SU-DHL-6 (cell line): Measurements from ENCODE around the gene POFUT2.

Experiments
- H2AFZ ChIP-seq: fragments of 200-600 bp; sonication (generic); 2 replicates; pipeline ENCODE4 v1.6.1; 2014; ENCODE audit warnings: low read depth, mild to moderate bottlenecking, moderate library complexity, mixed read lengths, antibody characterized with exemption, low read length; ENCODE audit not compliant: severe bottlenecking
- H3F3A ChIP-seq: fragments of 200-600 bp; shearing (Covaris generic); 2 replicates; pipeline ENCODE4 v1.6.0; 2016; ENCODE audit warnings: antibody characterized with exemption, mild to moderate bottlenecking; ENCODE audit not compliant: insufficient read depth
- H3K27ac ChIP-seq: fragments of 200-600 bp; sonication (generic); 2 replicates; pipeline ENCODE4 v1.5.1; 2016; ENCODE audit warnings: low read depth, mild to moderate bottlenecking, low read length, moderate library complexity, mixed read lengths
- H3K27me3 ChIP-seq: fragments of 200-600 bp; sonication (generic), shearing (Covaris generic); 2 replicates; pipeline ENCODE4 v1.6.0; 2014; ENCODE audit warnings: mild to moderate bottlenecking, low read length
- H3K36me3 ChIP-seq: fragments of 200-600 bp; sonication (generic); 2 replicates; pipeline ENCODE4 v1.6.1; 2014; ENCODE audit warnings: mild to moderate bottlenecking, low read length, mixed read lengths
- H3K4me2 ChIP-seq: fragments of 300-600, 200-600 bp; shearing (Covaris generic), sonication (generic); 2 replicates; pipeline ENCODE4 v1.6.0; 2014; ENCODE audit warnings: low read length, low read depth, mild to moderate bottlenecking; ENCODE audit not compliant: poor library complexity, severe bottlenecking
- H3K4me3 ChIP-seq: fragments of 200-600 bp; sonication (generic); 2 replicates; pipeline ENCODE4 v1.5.1; 2014; ENCODE audit warnings: antibody characterized with exemption, low read length, mild to moderate bottlenecking, mixed read lengths; ENCODE audit not compliant: insufficient read depth, poor library complexity, severe bottlenecking
- H3K79me2 ChIP-seq: fragments of 200-600 bp; sonication (generic); 2 replicates; pipeline ENCODE4 v1.6.1; 2014; ENCODE audit warnings: mild to moderate bottlenecking, low read length, moderate library complexity; ENCODE audit not compliant: insufficient read depth
- H3K9ac ChIP-seq: fragments of 200-600 bp; sonication (generic); 2 replicates; pipeline ENCODE4 v1.7.0; 2014; ENCODE audit warnings: mild to moderate bottlenecking, low read length
- H3K9me2 ChIP-seq: fragments of 200-600 bp; sonication (generic); replicated peaks from 2 replicates; pipeline ENCODE4 v1.6.1; 2014; ENCODE audit warnings: low read length; ENCODE audit not compliant: insufficient read depth
- H3K9me3 ChIP-seq: fragments of 200-600 bp; sonication (generic); 2 replicates; pipeline ENCODE4 v1.6.1; 2014; ENCODE audit warnings: low read length, mixed read lengths; ENCODE audit not compliant: insufficient read depth
- H4K20me1 ChIP-seq: fragments of 200-600 bp; sonication (generic); 2 replicates; pipeline ENCODE4 v1.6.1; 2014; ENCODE audit warnings: low read depth, mild to moderate bottlenecking, antibody characterized with exemption, low read length, moderate library complexity, mixed read lengths
- CTCF ChIP-seq: fragments of 200-600 bp; sonication (generic); IDR thresholded peaks from one replicate; pipeline ENCODE4 v1.5.1; 2017; ENCODE audit warnings: antibody characterized with exemption, mild to moderate bottlenecking, low read length, moderate library complexity; ENCODE audit not compliant: insufficient read depth, poor library complexity, severe bottlenecking
- EZH2phosphoT487 ChIP-seq: fragments of 200-600 bp; sonication (generic), shearing (Covaris generic); conservative IDR thresholded peaks from 2 replicates; pipeline ENCODE4 v1.6.1; 2018; ENCODE audit warnings: mild to moderate bottlenecking, antibody characterized with exemption, low read length, moderate library complexity, mixed read lengths

Gene POFUT2

DNA sequence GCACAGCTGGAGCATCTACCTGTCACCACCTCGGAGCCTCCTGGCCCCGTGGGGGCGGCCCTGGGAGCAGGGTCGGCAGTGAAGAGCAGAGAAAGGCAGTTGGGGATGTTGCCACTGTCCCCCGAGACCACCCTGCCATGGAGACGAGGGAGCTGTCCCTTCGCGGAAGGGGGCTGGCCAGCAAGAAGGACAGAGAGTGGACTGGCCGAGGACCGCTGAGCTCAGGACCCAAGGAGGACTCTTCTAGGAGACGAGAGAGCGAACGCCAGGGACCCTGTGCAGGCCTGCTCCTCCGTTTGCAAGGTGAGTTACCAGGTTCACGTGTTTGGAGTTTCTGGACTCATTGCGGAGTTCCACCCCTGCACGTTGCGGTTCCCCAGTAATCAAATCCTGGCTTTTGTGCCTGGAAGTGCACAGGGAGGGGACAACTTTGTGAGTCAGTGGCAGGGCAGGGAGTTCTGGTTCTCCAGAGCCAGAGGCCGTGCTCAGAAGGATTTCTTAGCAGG is 5.6 kb upstream of the POFUT2 start:
- H3K9ac ChIP-seq = no peak overlapping the region

GRCh38 chr21:45292399-45293219 is 4.9 kb upstream of the POFUT2 start:
- no peaks in the 10 kb centered on the region for H3F3A ChIP-seq
- TF ChIP-seq CTCF = peak; percentile 71
- no peak for TF ChIP-seq EZH2phosphoT487
- H3K27ac ChIP-seq = no peak overlapping the region
- no peaks in the 10 kb centered on the region for H3K9me2 ChIP-seq
- no peak overlapping the region for H3K9ac ChIP-seq
- H3K79me2 ChIP-seq = no peaks in the 10 kb centered on the region
- no peaks in the 10 kb centered on the region for H3K27me3 ChIP-seq
- no peak overlapping the region for H2AFZ ChIP-seq
- H3K9me3 ChIP-seq = no peaks in the 10 kb centered on the region
- H3K4me2 ChIP-seq = no peak overlapping the region
- H4K20me1 ChIP-seq = no peaks in the 10 kb centered on the region
- H3K36me3 ChIP-seq = no peaks in the 10 kb centered on the region
- H3K4me3 ChIP-seq = no peak overlapping the region

More for the DNA sequence above, 5.6 kb upstream of the POFUT2 start:
- Histone ChIP-seq H3K36me3 (no peaks in the 10 kb centered on the region), H3K9me3 (no peaks in the 10 kb centered on the region), H2AFZ (no peak overlapping the region), H3K27ac (no peak overlapping the region), H3K9me2 (no peaks in the 10 kb centered on the region), H3K4me2 (no peak overlapping the region), H3F3A (no peaks in the 10 kb centered on the region), H3K79me2 (no peaks in the 10 kb centered on the region), H4K20me1 (no peaks in the 10 kb centered on the region), H3K27me3 (no peaks in the 10 kb centered on the region), H3K4me3 (no peak overlapping the region)
- TF ChIP-seq CTCF (no peak), EZH2phosphoT487 (no peak)

GRCh38 chr21:45291613-45292398 is 4.1 kb upstream of the POFUT2 start:
- H3K79me2 ChIP-seq = no peaks in the 10 kb centered on the region
- no peak for TF ChIP-seq EZH2phosphoT487
- no peak for TF ChIP-seq CTCF
- H3K9me3 ChIP-seq = no peaks in the 10 kb centered on the region
- no peaks in the 10 kb centered on the region for H3K27me3 ChIP-seq
- no peaks in the 10 kb centered on the region for H3K9me2 ChIP-seq
- no peaks in the 10 kb centered on the region for H3K36me3 ChIP-seq
- no peak overlapping the region for H3K9ac ChIP-seq
- H3K27ac ChIP-seq = no peak overlapping the region
- no peaks in the 10 kb centered on the region for H3F3A ChIP-seq
- no peak overlapping the region for H2AFZ ChIP-seq
- no peaks in the 10 kb centered on the region for H4K20me1 ChIP-seq
- H3K4me3 ChIP-seq = no peak overlapping the region
- H3K4me2 ChIP-seq = no peak overlapping the region
